Prostate gland (tissue), 2 donors: ENCODE results near the gene RRN3.
"Not testable (repeated sequence)": the region's sequence is repeated elsewhere in the genome, so short reads cannot be mapped to it uniquely, and the experiment has no call there.

ENCODE experiments used
- POLR2A ChIP-seq: fragments of 450-650 bp; IDR thresholded peaks from one replicate; pipeline ENCODE4 v1.6.1; 2016; ENCODE audit warnings: antibody characterized with exemption, mild to moderate bottlenecking
- POLR2AphosphoS5 ChIP-seq: sonication (generic); formaldehyde crosslinking; IDR thresholded peaks from one replicate; pipeline ENCODE4 v1.6.1; 2017; ENCODE audit warnings: antibody characterized with exemption
- TF ChIP-seq, protein P1 (sequence below), 4 experiments: fragments of 200-600 bp in 2 of 4; fragments of 450-650 bp in 2 of 4; sonication (generic) in 2 of 4; IDR thresholded peaks; 1 replicate in 3 of 4; 2 replicates in 1 of 4; pipeline ENCODE4 v1.5.1; 2016 to 2019; ENCODE audit warnings: antibody characterized with exemption in 4 of 4, mild to moderate bottlenecking in 2 of 4, moderate library complexity in 2 of 4

DNA sequence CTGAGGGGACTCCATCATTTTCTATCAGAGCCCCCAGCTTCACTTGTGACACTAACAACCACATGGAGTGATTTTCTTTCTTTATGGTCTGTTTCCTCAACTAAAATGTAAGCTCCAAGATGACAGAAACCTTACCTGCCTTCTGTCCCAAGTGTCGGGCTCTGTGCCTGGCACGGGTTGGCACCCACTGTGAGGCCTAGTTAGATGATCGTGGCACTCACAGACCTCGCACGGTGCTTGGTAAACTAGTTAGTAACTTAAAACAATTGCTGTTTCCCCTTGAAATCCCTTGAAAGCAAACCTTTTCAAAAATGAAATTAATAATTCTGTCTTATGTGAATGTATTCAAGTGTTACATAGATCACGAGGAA lies 65.7 kb downstream of the RRN3 start:
- TF ChIP-seq, protein P1, sequence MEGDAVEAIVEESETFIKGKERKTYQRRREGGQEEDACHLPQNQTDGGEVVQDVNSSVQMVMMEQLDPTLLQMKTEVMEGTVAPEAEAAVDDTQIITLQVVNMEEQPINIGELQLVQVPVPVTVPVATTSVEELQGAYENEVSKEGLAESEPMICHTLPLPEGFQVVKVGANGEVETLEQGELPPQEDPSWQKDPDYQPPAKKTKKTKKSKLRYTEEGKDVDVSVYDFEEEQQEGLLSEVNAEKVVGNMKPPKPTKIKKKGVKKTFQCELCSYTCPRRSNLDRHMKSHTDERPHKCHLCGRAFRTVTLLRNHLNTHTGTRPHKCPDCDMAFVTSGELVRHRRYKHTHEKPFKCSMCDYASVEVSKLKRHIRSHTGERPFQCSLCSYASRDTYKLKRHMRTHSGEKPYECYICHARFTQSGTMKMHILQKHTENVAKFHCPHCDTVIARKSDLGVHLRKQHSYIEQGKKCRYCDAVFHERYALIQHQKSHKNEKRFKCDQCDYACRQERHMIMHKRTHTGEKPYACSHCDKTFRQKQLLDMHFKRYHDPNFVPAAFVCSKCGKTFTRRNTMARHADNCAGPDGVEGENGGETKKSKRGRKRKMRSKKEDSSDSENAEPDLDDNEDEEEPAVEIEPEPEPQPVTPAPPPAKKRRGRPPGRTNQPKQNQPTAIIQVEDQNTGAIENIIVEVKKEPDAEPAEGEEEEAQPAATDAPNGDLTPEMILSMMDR (IDR thresholded peaks at IDR 0.05) = not testable (repeated sequence)
- not testable (repeated sequence) for TF ChIP-seq POLR2AphosphoS5, POLR2A
